GM18505 (cell line): Measurements from ENCODE around the gene SPN.
"Not testable (repeated sequence)": the region's sequence is repeated elsewhere in the genome, so short reads cannot be mapped to it uniquely, and the experiment has no call there.

Experiments used
- ATAC-seq: cut with Tn5 transposase; IDR thresholded peaks from one replicate; pipeline ENCODE4 v1.9.1; 2021; ENCODE audit not compliant: unreplicated experiment
- POLR2A ChIP-seq: IDR thresholded peaks from 4 replicates; pipeline ENCODE4 v1.6.1; 2011; ENCODE audit warnings: borderline replicate concordance; ENCODE audit not compliant: insufficient read depth, insufficient read length; ENCODE audit errors: extremely low read depth

Gene SPN

DNA sequence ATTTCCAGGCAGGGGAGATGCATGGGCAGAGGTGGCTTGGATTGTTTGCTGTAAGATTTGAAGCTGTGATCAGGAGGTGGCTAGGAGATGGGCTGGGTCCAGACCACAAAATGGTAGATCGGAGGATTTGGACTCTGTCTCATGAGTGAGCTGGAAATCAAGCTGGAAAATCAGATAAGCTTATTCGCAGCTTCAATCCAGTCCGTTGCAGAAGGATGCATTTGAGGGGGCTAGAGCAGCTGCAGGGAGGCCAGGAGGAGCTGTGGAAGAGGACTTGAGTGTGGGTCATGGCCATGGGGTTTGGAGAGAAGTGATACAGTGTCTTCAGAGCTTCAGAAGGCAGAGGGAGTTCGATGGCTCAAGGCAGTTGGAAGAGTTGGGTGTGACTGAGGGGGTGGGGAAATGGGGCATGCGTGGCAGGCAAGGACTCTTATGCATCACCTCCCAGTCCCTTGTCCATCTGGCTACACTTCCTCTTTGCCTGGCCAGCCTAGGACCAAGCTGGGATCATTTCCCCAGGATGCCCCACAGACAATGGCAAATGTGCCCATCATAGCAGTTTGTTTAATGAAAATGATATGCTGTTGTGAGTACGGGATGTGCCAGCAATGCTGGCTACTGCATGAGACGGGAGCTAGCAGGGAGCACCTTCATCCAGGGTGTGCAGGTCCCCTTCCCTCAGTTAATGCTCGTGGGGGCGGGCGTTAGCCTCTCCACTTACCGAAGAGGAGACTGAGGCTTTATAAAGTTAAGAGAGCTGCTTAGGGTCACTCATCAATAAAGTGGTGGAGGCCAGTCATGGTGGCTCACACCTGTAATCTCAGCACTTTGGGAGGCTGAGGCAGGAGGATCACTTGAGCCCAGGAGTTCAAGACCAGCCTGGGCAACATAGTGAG, 36.5 kb downstream of the SPN start:
- ATAC-seq: no peak
- no peak for TF ChIP-seq POLR2A

DNA sequence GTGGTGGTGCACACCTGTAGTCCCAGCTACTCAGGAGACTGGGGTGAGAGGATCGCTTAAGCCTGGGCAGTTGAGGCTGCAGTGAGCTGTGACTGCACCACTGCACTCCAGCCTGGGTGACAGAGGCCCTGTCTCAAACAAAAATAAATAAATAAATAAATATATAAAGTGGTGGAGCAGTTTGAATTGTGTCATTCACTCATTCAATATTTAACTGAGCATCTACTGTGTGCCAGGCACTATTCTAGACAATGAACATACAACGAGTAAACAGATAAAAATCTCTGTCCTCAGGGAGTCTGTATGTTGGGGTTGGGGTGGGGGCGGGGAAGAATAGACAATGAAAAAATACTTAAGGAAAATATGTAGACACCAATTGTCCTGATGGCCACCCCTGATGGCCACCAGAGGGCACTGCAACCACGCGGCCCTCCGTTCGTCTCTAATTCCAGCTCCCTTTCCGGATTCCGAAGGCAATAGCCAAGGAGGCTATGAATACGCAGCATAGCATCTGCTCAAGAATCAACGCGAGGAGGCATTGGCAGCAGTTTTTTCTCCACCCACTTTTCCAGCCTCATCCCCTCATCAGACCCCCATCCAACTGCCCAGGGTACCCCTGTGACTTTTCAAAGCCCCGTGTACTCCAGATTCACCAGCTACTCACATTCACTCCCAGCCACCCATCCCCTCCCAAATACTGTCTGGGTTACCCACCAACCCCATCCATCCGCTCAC, 37.4 kb downstream of the SPN start:
- TF ChIP-seq POLR2A: no peak
- ATAC-seq: no peak

DNA sequence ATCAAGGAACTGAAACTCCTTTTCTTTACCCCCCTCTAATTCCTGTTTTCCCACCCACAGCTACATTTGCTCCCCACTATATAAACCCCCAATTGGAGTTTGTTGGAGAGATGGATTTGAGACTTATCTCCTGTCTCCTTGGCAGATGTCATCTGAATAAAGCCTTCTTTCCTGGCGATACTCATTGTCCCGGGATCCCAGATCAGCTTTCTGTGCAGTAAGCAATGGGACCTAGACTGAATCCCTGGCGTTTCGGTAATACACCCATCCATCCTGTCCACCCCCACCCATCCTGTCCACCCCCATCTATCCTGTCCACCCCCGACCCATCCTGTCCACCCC, 38.1 kb downstream of the SPN start:
- no peak for TF ChIP-seq POLR2A
- ATAC-seq: no peak

DNA sequence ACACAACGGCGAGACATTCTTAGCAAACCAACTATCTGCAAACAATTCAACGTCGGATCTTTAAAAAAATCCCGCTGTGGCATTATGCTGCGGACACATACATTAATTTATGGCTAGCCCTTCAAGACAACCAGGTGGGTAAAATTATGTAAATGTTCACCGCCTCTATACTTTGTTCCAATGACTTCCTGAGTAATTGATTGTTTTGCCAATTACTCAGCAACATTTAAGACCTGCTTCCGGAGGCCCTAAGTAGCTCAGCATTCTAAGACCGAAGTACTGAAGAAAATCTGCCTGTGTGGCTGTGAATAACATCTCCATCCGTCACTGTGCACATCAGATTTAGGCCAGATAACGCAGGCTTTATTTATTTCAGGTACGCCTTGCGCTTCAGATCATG, 39.2 kb downstream of the SPN start:
- no peak for TF ChIP-seq POLR2A
- ATAC-seq: peak; percentile 31

DNA sequence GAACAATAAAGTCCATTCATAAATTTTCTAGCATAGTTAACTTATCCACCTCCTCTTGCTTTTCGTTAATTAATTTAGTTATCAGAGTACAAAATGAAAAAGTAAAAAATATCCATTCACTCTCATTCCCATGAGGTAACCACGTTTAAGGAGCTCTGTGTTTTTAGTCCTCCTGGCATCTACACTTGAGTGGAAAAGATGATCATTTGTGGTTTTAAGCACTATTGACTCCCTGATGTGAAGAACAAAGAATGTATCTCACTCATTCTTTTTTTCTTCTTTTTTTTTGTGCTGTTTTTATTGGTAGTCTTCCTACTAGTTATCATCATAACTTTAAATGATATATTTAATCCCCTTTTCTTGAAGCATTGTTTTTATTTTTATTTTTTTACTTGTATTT, 42.0 kb downstream of the SPN start:
- TF ChIP-seq POLR2A: no peak
- ATAC-seq: no peak

DNA sequence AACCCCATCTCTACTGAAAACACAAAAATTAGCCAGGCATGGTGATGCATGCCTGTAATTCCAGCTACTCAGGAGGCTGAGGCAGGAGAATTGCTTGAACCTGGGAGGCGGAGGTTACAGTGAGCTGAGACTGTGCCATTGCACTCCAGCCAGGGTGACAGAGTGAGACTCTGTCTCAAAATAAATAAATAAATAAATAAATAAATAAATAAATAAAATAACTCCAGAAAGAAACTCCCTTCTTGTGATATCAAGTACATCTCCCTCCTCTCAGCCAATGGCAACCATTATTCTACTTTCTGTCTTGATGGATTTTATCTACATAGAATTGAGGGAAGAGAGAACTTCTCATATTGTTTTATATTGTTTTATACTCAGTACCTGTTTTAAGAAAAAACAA, 44.1 kb downstream of the SPN start:
- not testable (repeated sequence) for ATAC-seq

DNA sequence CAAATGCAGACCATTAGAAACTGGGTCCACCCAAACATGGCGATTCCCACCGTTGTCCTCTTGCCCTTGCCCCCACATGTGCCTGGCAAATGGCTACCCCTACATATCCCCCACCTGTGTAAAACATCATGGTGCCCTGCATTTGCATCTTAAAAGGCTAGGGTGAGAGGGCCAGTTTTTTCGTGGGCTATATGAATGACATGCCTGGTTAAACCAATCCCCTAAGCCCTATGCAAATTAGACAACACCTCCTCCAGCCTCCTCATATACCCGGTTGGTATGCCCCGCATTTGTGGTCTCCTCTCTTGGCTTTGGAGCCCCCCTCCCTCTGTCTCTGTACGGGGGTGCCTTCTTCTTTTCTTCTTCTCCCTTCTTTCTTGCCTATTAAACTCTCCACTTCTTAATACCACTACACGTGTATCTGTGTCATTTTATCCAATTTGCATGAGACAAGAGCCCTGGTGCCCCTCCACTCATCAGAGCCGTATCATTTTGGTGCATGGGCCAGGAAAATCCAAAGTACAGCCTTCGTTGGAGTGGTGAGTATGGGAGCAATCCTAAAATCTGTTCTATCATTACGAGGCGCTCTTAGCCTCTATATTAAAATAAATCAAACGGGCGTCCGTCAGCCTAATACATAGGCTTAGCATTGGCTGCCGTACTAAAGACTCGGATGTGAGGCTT, 46.0 kb downstream of the SPN start:
- no peak for TF ChIP-seq POLR2A
- no peak for ATAC-seq

DNA sequence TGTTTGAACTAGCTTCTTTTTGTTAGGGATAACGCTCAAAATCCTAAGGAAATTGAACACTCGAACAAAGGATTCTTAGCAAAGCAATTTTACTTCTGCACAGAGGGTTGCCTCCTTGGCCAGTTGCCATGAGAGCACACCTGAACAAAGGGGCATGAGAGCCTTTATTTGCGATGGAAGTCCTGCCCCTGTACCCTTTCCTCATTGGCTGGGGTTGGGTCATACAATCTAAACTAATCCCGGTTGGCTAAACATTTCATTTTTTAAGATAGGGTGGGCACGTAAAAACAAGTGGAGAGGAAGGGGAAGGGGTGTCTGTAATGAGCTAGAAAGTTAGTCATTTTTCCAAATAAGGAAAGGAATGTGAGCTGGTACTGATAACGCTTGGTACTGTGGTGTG, 46.6 kb downstream of the SPN start:
- ATAC-seq: not testable (repeated sequence)

DNA sequence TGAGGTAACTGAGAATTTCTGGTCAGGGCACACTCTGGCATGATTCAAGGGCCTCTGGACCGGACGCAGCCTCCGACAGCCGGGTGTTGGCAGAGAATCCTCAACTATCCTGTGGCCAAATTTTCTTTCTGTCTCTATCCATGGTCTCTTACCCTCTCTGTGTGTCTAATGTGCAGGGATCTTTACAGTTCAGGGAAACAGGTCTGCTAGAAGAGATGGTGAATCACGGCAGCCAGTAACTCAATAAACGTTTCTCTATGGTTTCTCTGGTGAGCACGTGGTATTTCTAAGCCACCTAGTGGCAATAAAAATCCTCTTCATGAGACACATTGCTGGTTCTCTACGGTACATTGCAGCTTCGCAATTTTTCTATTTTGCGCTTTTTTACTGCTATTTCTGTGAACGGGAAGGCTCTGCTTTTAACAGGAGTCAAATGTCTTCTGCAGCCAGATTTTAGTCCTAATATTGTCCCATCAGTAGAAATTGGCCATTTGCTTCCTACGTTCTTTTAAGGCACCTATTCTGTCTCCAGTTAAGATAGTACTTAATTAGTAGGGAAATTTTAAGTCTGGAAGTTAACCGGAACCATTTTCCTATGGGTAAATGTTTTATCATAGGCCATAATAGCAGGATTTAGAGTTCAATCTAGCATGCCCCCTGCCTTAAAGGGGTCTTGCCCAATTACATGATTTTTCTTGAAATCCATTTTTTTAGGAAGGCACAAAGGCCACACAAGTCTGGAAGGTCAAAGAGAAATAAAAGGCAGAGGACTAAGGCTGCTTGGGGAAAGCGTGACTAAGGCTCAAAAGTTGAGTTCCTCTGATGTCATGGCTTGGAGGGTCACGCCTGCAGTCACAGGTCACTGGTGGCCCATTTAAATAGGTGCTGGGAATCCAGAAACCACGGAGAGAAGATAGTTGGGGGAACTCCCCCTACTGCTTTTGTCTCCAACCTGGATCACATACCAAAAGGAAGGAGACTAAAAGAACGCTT, 47.5 kb downstream of the SPN start:
- no peak for TF ChIP-seq POLR2A
- no peak for ATAC-seq

DNA sequence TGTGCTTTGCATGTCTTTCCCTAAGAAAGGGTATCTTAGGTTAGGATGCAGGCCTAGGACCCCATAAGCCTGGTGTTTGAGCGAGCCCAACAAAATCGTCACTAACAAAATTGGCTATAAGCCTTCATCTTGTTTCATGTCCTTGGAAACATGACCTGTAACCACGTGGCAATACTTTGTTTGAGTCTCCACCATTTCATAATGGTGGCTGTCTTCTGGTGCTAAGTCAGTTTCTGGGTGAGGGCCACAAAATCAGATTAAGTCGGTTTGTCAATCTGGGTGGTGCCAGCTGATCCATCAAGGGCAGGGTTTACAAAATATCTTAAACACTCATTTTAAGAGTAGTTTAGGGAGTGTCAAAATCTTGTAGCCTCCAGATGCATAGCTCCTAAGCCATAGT, 49.8 kb downstream of the SPN start:
- no peak for ATAC-seq
- no peak for TF ChIP-seq POLR2A

DNA sequence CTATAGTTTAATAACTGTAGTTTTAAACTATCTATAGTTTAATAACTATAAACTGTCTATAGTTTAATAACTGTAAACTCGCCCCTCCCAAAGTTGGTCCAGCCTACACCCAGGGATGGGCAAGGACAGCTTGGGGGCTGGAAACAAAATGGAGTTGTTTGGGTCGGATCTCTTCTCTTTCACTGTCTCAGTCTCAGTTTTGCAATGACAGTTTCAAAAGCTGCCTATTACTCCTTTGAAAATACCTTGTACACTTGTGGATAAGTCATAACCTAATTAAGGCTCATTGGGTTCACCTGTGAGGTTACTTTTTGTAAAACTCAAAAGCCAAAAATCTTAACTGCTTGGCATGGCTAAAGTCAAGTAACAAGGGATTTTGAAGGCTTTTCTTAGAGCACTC, 51.3 kb downstream of the SPN start:
- ATAC-seq: no peak
- TF ChIP-seq POLR2A: no peak

DNA sequence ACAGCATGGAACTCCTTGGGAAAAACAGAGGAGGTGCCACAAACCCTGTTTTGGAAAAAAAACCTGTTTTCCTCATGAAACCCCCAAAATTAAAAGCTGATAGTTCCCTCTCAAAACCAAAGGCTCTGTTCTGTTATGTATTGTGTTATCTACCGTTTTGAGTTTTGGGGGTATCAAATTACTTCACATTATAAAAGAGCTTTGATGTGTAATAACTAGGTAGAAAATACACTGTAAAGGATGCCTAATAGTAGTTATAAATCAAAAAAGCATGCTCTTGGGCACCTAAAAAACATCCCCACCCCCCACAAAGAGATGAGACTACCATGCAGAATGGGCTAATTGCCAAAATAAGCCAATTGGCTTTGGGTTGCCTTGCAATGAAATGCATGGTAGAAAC, 51.9 kb downstream of the SPN start:
- TF ChIP-seq POLR2A: no peak
- ATAC-seq: no peak

DNA sequence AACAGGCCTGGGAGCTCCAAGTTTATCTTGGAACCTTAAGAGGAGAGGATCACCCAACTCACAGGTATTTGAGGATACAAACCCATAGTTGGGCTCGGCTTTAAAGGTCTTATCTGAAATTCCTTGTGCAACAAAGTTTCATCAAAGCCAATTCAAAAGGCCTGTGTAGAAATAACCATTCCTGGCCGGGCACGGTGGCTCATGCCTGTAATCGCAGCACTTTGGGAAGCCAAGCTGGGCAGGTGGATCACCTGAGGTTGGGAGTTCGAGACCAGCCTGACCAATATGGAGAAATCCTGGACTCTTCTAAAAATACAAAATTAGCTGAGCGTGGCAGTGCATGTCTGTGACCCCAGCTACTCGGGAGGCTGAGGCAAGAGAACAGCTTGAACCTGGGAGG, 54.1 kb downstream of the SPN start:
- no peak for TF ChIP-seq POLR2A
- no peak for ATAC-seq
